ENCODE data around the gene PTPRZ1. TPM values are rescaled to one million over a fixed set of nuclear protein-coding genes. Genes with fewer than 3 reads are reported as not detected.

Gene PTPRZ1
- total and polyA plus RNA-seq, 4 donors: 1.1 to 11.6 (median 2.9) TPM

GRCh38 chr7:121901026-121901425 lies 28.1 kb downstream of the PTPRZ1 start:
- Histone ChIP-seq H3K9me3 (ENCODE audit: control insufficient read depth in 4 of 4, insufficient read depth in 3 of 4, low read length in 3 of 4) (no peaks in the 10 kb centered on the region), H3K9ac (ENCODE audit: insufficient read depth in 1 of 2, low read length in 2 of 2) (no peak overlapping the region), H3K27me3 (ENCODE audit: control insufficient read depth in 3 of 3, insufficient read depth in 3 of 3, low read length in 2 of 3) (no peaks in the 10 kb centered on the region), H3K36me3 (ENCODE audit: control insufficient read depth in 4 of 4, insufficient read depth in 4 of 4, low read length in 4 of 4) (no peaks in the 10 kb centered on the region), H3K4me3 (no peak overlapping the region), H3K27ac (ENCODE audit: low read depth in 1 of 2, low read length in 1 of 2) (no peak overlapping the region), H3K4me1 (ENCODE audit: control insufficient read depth in 5 of 5, insufficient read depth in 5 of 5, low read length in 5 of 5) (no peaks in the 10 kb centered on the region)
- ATAC-seq (ENCODE audit: insufficient read depth, low FRiP score) (no peak), DNase-seq (peak in 1 of 3 donors; percentile 3)
- no peak for TF ChIP-seq CTCF (IDR thresholded peaks at IDR 0.05; ENCODE audit: control extremely low read depth, extremely low read depth)
- WGBS, 2 donors: 37 to 74% methylated on average over 2 of the region's 2 CpGs

- H3K27me3 ChIP-seq (ENCODE audit: control insufficient read depth in 3 of 3, insufficient read depth in 3 of 3, low read length in 2 of 3): no peaks in the 10 kb centered on the region
- no peaks in the 10 kb centered on the region for H3K9me3 ChIP-seq (ENCODE audit: control insufficient read depth in 4 of 4, insufficient read depth in 3 of 4, low read length in 3 of 4)
- no peaks in the 10 kb centered on the region for H3K4me1 ChIP-seq (ENCODE audit: control insufficient read depth in 5 of 5, insufficient read depth in 5 of 5, low read length in 5 of 5)
- no peak overlapping the region for H3K27ac ChIP-seq (ENCODE audit: low read depth in 1 of 2, low read length in 1 of 2)
- H3K36me3 ChIP-seq (ENCODE audit: control insufficient read depth in 4 of 4, insufficient read depth in 4 of 4, low read length in 4 of 4): no peaks in the 10 kb centered on the region
- no peak for TF ChIP-seq CTCF (IDR thresholded peaks at IDR 0.05; ENCODE audit: control extremely low read depth, extremely low read depth)
- ATAC-seq (ENCODE audit: insufficient read depth, low FRiP score) (no peak), DNase-seq (no peak)
- H3K9ac ChIP-seq (ENCODE audit: insufficient read depth in 1 of 2, low read length in 2 of 2): no peak overlapping the region
- H3K4me3 ChIP-seq: no peak overlapping the region
- 84 to 89% methylated on average over 2 of the region's 2 CpGs for WGBS, 2 donors
Measured at GRCh38 chr7:121904120-121904519, 31.2 kb downstream of the PTPRZ1 start.

- DNase-seq (no peak), ATAC-seq (ENCODE audit: insufficient read depth, low FRiP score) (no peak)
- no peaks in the 10 kb centered on the region for H3K9me3 ChIP-seq (ENCODE audit: control insufficient read depth in 4 of 4, insufficient read depth in 3 of 4, low read length in 3 of 4)
- H3K27me3 ChIP-seq (ENCODE audit: control insufficient read depth in 3 of 3, insufficient read depth in 3 of 3, low read length in 2 of 3): no peaks in the 10 kb centered on the region
- H3K9ac ChIP-seq (ENCODE audit: insufficient read depth in 1 of 2, low read length in 2 of 2): no peak overlapping the region
- no peak overlapping the region for H3K4me3 ChIP-seq
- H3K27ac ChIP-seq (ENCODE audit: low read depth in 1 of 2, low read length in 1 of 2): no peak overlapping the region
- TF ChIP-seq CTCF (IDR thresholded peaks at IDR 0.05; ENCODE audit: control extremely low read depth, extremely low read depth): no peak
- H3K36me3 ChIP-seq (ENCODE audit: control insufficient read depth in 4 of 4, insufficient read depth in 4 of 4, low read length in 4 of 4): no peaks in the 10 kb centered on the region
- peaks cover 0 to 7% (median 0%) of the 10 kb centered on the region in 5 donors for H3K4me1 ChIP-seq (ENCODE audit: control insufficient read depth in 5 of 5, insufficient read depth in 5 of 5, low read length in 5 of 5)
Measured at GRCh38 chr7:121908042-121908441, 35.1 kb downstream of the PTPRZ1 start.

- peak in 2 of 3 donors; percentile 4 to 37 for DNase-seq
- H3K9ac ChIP-seq (ENCODE audit: insufficient read depth in 1 of 2, low read length in 2 of 2): no peak overlapping the region
- no peaks in the 10 kb centered on the region for H3K27me3 ChIP-seq (ENCODE audit: control insufficient read depth in 3 of 3, insufficient read depth in 3 of 3, low read length in 2 of 3)
- no peak for TF ChIP-seq CTCF (IDR thresholded peaks at IDR 0.05; ENCODE audit: control extremely low read depth, extremely low read depth)
- WGBS, 2 donors: 82 to 92% methylated on average over 3 of the region's 3 CpGs
- H3K36me3 ChIP-seq (ENCODE audit: control insufficient read depth in 4 of 4, insufficient read depth in 4 of 4, low read length in 4 of 4): no peaks in the 10 kb centered on the region
- H3K9me3 ChIP-seq (ENCODE audit: control insufficient read depth in 4 of 4, insufficient read depth in 3 of 4, low read length in 3 of 4): no peaks in the 10 kb centered on the region
- no peak overlapping the region for H3K27ac ChIP-seq (ENCODE audit: low read depth in 1 of 2, low read length in 1 of 2)
- ATAC-seq (ENCODE audit: insufficient read depth, low FRiP score): no peak
- peaks cover 0 to 7% (median 0%) of the 10 kb centered on the region in 5 donors for H3K4me1 ChIP-seq (ENCODE audit: control insufficient read depth in 5 of 5, insufficient read depth in 5 of 5, low read length in 5 of 5)
- H3K4me3 ChIP-seq: no peak overlapping the region
Measured at GRCh38 chr7:121909716-121910345, 36.9 kb downstream of the PTPRZ1 start.

Measured in lung (tissue), 12 donors.